Lower lobe of right lung (tissue), 2 donors: Measurements from ENCODE around the gene DLGAP1. TPM values are rescaled to one million over a fixed set of nuclear protein-coding genes. Genes with fewer than 3 reads are reported as not detected.

Source experiments
- ATAC-seq, 2 donors: fragments of 200-7000 bp; cut with Tn5 transposase; one replicate each; pipeline ENCODE4 v1.9.1; 2020 to 2022; ENCODE audit warnings: mild to moderate bottlenecking in 2 of 2, moderate library complexity in 2 of 2
- DNase-seq: peaks from one replicate; pipeline ENCODE4 v3.0.0-alpha.2; 2020
- H3K27ac ChIP-seq: fragments of 200-600 bp; one replicate; pipeline ENCODE4 v1.8.0; 2022
- H3K27me3 ChIP-seq: fragments of 200-600 bp; one replicate; pipeline ENCODE4 v1.8.0; 2022; ENCODE audit warnings: low read depth
- H3K36me3 ChIP-seq: fragments of 200-600 bp; one replicate; pipeline ENCODE4 v1.8.0; 2022; ENCODE audit warnings: mild to moderate bottlenecking
- H3K4me1 ChIP-seq: fragments of 200-600 bp; one replicate; pipeline ENCODE4 v1.8.0; 2022
- H3K4me3 ChIP-seq: fragments of 200-600 bp; one replicate; pipeline ENCODE4 v1.8.0; 2022; ENCODE audit warnings: mild to moderate bottlenecking
- H3K9me3 ChIP-seq: fragments of 200-600 bp; one replicate; pipeline ENCODE4 v1.8.0; 2022
- intact Hi-C: fragments of 100-400 bp; cut with DNase I; formaldehyde crosslinking; loops from one replicate; pipeline ENCODE4 v1.11.0; 2022
- microRNA-seq: library from miRNA; unstranded; fragments of <30 nt; microRNA quantifications from one replicate; pipeline ENCODE4 v1.2.0, GENCODE V29; 2020; ENCODE audit warnings: borderline number of aligned reads
- total RNA-seq: library from RNA; stranded (reverse); fragmentation: NEBNext Ultra II Directional; extraction: Animal tissue kit (Norgen Biotek cat#: 25700); gene quantifications from one replicate; pipeline ENCODE4 v1.2.1, GENCODE V29; 2021
- TF ChIP-seq, protein P1 (sequence below): fragments of 200-600 bp; IDR thresholded peaks from one replicate; pipeline ENCODE4 v1.8.0; 2022; ENCODE audit warnings: antibody characterized with exemption, mild to moderate bottlenecking
- donor health status: DM: no; HTN: yes; CAD: no; lungs with severe emphysema.

Gene DLGAP1
- total RNA-seq, 1 donor from 2014 or later, result 3.8 TPM

GRCh38 chr18:3447068-3447894 lies 1007.8 kb downstream of the DLGAP1 start:
- Histone ChIP-seq H3K4me1 (peaks cover 12% of the 10 kb centered on the region), H3K9me3 (no peaks in the 10 kb centered on the region), H3K4me3 (peak overlapping the region; percentile 81), H3K27me3 (no peaks in the 10 kb centered on the region), H3K36me3 (no peaks in the 10 kb centered on the region), H3K27ac (peak overlapping the region; percentile 99)
- TF ChIP-seq, protein P1, sequence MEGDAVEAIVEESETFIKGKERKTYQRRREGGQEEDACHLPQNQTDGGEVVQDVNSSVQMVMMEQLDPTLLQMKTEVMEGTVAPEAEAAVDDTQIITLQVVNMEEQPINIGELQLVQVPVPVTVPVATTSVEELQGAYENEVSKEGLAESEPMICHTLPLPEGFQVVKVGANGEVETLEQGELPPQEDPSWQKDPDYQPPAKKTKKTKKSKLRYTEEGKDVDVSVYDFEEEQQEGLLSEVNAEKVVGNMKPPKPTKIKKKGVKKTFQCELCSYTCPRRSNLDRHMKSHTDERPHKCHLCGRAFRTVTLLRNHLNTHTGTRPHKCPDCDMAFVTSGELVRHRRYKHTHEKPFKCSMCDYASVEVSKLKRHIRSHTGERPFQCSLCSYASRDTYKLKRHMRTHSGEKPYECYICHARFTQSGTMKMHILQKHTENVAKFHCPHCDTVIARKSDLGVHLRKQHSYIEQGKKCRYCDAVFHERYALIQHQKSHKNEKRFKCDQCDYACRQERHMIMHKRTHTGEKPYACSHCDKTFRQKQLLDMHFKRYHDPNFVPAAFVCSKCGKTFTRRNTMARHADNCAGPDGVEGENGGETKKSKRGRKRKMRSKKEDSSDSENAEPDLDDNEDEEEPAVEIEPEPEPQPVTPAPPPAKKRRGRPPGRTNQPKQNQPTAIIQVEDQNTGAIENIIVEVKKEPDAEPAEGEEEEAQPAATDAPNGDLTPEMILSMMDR, result no peak
- DNase-seq, result peak; percentile 67
- intact Hi-C loops, result no loop called here
- ATAC-seq, result no peak

Small RNAs within 50 kb of the gene (microRNA-seq; reads per million reads assigned to microRNA genes)
- not detected for gene MIR6718
